Kidney (tissue), 14 donors: Measurements from ENCODE around the gene SAMD4A. TPM values are rescaled to one million over a fixed set of nuclear protein-coding genes. Genes with fewer than 3 reads are reported as not detected.

Experiments used
- DNase-seq, 5 donors: peaks; one replicate each; pipeline ENCODE4 v3.0.0-alpha.2; 2013 to 2020
- FAIRE-seq: peaks from 2 replicates; lab custom pipeline; 2012; peaks lifted over from hg19 to GRCh38; lab: Jason Lieb, UNC
- H3K27ac ChIP-seq, 2 donors: one replicate each; pipeline ENCODE4 v1.7.0; 2013; ENCODE audit warnings: low read depth in 2 of 2, low read length in 2 of 2, inconsistent platforms in 1 of 2
- H3K27me3 ChIP-seq: one replicate; pipeline ENCODE4 v1.7.1; 2013; ENCODE audit warnings: low read length, inconsistent platforms; ENCODE audit not compliant: control insufficient read depth, insufficient read depth
- H3K36me3 ChIP-seq, 3 donors: one replicate each; pipeline versions ENCODE4 v1.7.0 to v1.7.1; 2013; ENCODE audit warnings: low read length in 3 of 3, control low read depth in 1 of 3, inconsistent platforms in 1 of 3; ENCODE audit not compliant: insufficient read depth in 3 of 3, control insufficient read depth in 2 of 3
- H3K4me1 ChIP-seq, 3 donors: one replicate each; pipeline versions ENCODE4 v1.7.0 to v1.7.1; 2013; ENCODE audit warnings: low read length in 3 of 3, inconsistent platforms in 1 of 3, low read depth in 1 of 3; ENCODE audit not compliant: control insufficient read depth in 2 of 3, insufficient read depth in 2 of 3
- H3K4me3 ChIP-seq, 3 donors: one replicate each; pipeline versions ENCODE4 v1.7.0 to v1.8.1; 2013; ENCODE audit warnings: low read length in 3 of 3, control low read depth in 1 of 3, inconsistent platforms in 1 of 3
- H3K9ac ChIP-seq, 3 donors: one replicate each; pipeline versions ENCODE4 v1.7.0 to v1.7.1; 2013; ENCODE audit warnings: low read length in 3 of 3, control low read depth in 1 of 3, inconsistent platforms in 1 of 3
- H3K9me3 ChIP-seq, 3 donors: one replicate each; pipeline versions ENCODE4 v1.7.0 to v1.7.1; 2013; ENCODE audit warnings: low read length in 3 of 3, control low read depth in 1 of 3, inconsistent platforms in 1 of 3; ENCODE audit not compliant: control insufficient read depth in 2 of 3, insufficient read depth in 1 of 3
- intact Hi-C: fragments of 100-400 bp; cut with DNase I; formaldehyde crosslinking; loops from one replicate; pipeline ENCODE4 v1.11.1; 2022
- polyA plus RNA-seq: library from polyadenylated mRNA; stranded (reverse); fragments of 350-450 nt; fragmentation: Illumina TruSeq; extraction: RNeasy Lipid Tissue Mini Kit (QIAGEN cat#74804); gene quantifications from one replicate; pipeline ENCODE4 v1.2.3, GENCODE V29; 2014; ENCODE audit warnings: low read depth, low replicate concordance; ENCODE audit not compliant: insufficient read depth
- total RNA-seq: library from RNA; stranded (reverse); fragmentation: NEBNext Ultra II Directional; extraction: Animal tissue kit (Norgen Biotek cat#: 25700); gene quantifications from one replicate; pipeline ENCODE4 v1.2.1, GENCODE V29; 2021
- TF ChIP-seq, protein P1 (sequence below): IDR thresholded peaks from 3 replicates; pipeline ENCODE4 v1.5.1; 2012; ENCODE audit warnings: mild to moderate bottlenecking, moderate library complexity, borderline replicate concordance; ENCODE audit not compliant: insufficient read depth; ENCODE audit errors: extremely low read depth
- donor health status: control.
- donor health status: control.
- donor health status: control.
- donor health status: control.
- donor health status: control.
- donor health status: DM: yes; HTN: yes; CAD: no.
- donor health status: Normal renal cell carcinoma (clear cell type).

SAMD4A gene
- total and polyA plus RNA-seq, 2 donors from 2014 or later: 7.4 to 46.5 TPM

DNA sequence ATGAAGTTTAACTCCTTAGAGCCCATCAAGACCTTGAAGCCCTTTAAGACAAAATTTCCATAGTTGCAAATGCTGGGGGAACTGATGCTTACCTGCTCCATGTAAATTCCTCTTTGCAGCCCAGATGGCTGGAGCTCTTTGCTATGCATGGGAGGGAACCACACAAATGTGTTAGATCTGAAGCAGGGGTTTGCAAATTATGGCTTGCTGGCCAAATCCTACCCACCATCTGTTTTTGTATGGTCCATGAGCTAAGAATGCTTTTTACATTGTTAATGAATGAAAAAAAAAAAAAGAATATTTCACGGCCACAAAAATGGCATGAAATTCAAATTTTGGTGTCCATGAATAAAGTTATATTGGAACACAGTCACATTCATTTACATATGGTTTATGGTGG lies 261.1 kb downstream of the SAMD4A start:
- Histone ChIP-seq H3K27me3 (no peaks in the 10 kb centered on the region), H3K4me1 (no peaks in the 10 kb centered on the region), H3K36me3 (no peaks in the 10 kb centered on the region), H3K9ac (no peak overlapping the region), H3K4me3 (no peak overlapping the region), H3K9me3 (peaks cover 0 to 14% (median 0%) of the 10 kb centered on the region in 3 donors), H3K27ac (no peak overlapping the region)
- DNase-seq (no peak), FAIRE-seq (no peak)
- intact Hi-C loops: no loop called here
- TF ChIP-seq, protein P1, sequence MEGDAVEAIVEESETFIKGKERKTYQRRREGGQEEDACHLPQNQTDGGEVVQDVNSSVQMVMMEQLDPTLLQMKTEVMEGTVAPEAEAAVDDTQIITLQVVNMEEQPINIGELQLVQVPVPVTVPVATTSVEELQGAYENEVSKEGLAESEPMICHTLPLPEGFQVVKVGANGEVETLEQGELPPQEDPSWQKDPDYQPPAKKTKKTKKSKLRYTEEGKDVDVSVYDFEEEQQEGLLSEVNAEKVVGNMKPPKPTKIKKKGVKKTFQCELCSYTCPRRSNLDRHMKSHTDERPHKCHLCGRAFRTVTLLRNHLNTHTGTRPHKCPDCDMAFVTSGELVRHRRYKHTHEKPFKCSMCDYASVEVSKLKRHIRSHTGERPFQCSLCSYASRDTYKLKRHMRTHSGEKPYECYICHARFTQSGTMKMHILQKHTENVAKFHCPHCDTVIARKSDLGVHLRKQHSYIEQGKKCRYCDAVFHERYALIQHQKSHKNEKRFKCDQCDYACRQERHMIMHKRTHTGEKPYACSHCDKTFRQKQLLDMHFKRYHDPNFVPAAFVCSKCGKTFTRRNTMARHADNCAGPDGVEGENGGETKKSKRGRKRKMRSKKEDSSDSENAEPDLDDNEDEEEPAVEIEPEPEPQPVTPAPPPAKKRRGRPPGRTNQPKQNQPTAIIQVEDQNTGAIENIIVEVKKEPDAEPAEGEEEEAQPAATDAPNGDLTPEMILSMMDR: no peak

DNA sequence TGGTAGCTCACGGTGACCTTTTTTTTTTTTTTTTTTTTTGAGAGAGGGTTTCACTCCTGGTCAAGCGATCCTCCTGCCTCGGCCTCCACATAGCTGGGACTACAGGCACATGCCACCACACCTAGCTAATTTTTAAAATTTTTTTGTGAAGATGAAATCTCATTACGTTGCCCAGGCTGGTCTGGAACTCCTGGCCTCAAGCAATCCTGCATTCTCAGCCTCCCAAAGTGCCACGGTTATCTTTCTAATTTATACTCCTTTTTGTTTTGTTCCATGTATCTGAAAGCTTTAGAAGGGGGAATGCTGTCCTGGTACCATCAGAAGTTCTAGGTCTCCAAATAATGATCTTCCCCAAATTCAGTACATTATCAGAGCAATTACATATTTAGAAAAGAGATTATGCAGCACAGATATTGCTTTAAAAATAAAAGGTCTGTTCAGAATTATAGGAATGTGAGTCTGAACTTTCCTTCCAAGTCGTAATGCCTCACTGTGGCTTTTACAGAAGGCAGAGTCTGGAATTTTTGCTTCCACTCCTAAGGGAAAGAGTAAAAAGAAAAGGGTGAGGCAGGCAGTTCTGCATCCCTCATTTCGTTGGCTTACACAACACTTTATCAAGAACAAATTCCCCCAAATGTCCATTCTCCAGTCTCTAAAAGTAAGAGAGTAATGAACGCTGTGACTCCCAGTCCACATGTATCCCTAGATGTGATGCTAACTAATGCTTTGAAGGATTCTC lies 262.7 kb downstream of the SAMD4A start:
- H3K9me3 ChIP-seq: peaks cover 0 to 6% (median 0%) of the 10 kb centered on the region in 3 donors
- intact Hi-C loops: no loop called here
- FAIRE-seq: no peak
- no peak overlapping the region for H3K9ac ChIP-seq
- no peak overlapping the region for H3K4me3 ChIP-seq
- no peak overlapping the region for H3K27ac ChIP-seq
- no peaks in the 10 kb centered on the region for H3K27me3 ChIP-seq
- no peak for DNase-seq
- no peaks in the 10 kb centered on the region for H3K36me3 ChIP-seq
- TF ChIP-seq, protein P1: no peak
- no peaks in the 10 kb centered on the region for H3K4me1 ChIP-seq

DNA sequence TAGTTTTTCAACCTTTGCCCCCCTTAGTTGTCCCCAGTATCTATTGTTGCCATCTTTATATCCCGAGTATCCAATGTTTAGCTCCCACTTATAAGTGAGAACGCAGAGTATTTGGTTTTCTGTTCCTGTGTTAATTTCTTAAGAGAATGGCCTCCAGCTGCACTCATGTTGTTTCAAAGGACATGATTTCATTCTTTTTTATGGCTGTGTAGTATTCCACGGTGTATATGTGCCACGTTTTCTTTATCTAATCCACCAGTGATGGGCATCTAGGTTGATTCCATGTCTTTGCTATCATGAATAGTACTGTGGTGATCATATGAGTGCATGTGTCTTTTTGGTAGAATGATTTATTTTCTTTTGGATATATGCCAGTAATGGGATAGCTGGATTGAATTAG lies 263.7 kb downstream of the SAMD4A start:
- no peaks in the 10 kb centered on the region for H3K4me1 ChIP-seq
- FAIRE-seq (no peak), DNase-seq (no peak)
- TF ChIP-seq, protein P1: no peak
- H3K36me3 ChIP-seq: no peaks in the 10 kb centered on the region
- no peak overlapping the region for H3K4me3 ChIP-seq
- no peaks in the 10 kb centered on the region for H3K9me3 ChIP-seq
- no peaks in the 10 kb centered on the region for H3K27me3 ChIP-seq
- intact Hi-C loops: no loop called here
- H3K27ac ChIP-seq: no peak overlapping the region
- H3K9ac ChIP-seq: no peak overlapping the region
